ENCODE results near the gene ITK.

Gene ITK

DNA sequence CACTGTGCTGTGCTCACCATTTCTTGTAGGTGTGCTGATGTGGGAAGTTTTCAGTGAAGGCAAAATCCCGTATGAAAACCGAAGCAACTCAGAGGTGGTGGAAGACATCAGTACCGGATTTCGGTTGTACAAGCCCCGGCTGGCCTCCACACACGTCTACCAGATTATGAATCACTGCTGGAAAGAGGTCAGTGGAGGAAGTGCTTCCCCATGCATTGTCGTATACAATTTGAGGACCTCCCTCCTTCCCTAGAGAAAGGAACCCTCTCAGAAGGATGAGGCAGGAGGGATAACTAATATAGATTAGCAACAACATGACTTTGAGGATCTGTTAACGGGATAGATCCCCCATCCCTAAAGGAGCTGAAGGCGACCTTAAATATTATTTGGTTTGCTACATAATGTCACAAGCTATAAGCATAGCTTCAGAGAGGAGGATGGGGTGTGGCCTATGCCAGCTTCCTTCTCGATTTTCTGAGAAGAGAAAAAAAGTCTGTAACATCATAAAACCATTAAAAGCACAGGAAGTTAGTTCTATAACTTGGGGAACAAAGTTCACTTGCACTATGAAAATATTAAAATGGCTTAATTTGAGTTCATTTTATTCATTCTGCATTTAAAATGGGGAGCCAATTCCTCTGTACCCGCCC, 68.3 kb downstream of the ITK start:
- TF ChIP-seq MAX (IDR thresholded peaks at IDR 0.05; ENCODE audit: low read depth, low read length) (no peak), CTCF (IDR thresholded peaks at IDR 0.05; ENCODE audit: low read depth, low read length) (no peak), POLR2A (IDR thresholded peaks at IDR 0.05; ENCODE audit: extremely low read depth, insufficient read length) (no peak), MYC (IDR thresholded peaks at IDR 0.05; ENCODE audit: low read depth, low read length) (no peak)
- no peak for DNase-seq (ENCODE audit: low read depth)
- no peak overlapping the region for H3K4me3 ChIP-seq (ENCODE audit: low read depth, low read length)

DNA sequence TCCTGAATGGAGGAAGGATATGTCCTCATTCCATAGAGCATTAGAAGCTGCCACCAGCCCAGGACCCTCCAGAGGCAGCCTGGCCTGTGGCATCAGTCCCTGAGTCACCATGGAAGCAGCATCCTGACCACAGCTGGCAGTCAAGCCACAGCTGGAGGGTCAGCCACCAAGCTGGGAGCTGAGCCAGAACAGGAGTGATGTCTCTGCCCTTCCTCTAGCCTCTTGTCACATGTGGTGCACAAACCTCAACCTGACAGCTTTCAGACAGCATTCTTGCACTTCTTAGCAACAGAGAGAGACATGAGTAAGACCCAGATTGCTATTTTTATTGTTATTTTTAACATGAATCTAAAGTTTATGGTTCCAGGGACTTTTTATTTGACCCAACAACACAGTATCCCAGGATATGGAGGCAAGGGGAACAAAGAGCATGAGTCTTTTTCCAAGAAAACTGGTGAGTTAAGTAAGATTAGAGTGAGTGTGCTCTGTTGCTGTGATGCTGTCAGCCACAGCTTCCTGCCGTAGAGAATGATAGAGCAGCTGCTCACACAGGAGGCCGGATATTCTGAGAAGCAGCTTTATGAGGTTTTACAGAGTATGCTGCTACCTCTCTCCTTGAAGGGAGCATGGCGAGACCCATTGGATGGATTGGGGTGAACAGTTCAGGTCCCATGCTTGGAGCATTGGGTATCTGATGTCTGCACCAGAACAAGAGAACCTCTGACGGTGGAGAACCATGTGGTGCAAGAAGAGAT, 72.2 kb downstream of the ITK start:
- DNase-seq (ENCODE audit: low read depth), result no peak
- TF ChIP-seq POLR2A (IDR thresholded peaks at IDR 0.05; ENCODE audit: extremely low read depth, insufficient read length), result no peak
- no peak for TF ChIP-seq CTCF (IDR thresholded peaks at IDR 0.05; ENCODE audit: low read depth, low read length)
- TF ChIP-seq MYC (IDR thresholded peaks at IDR 0.05; ENCODE audit: low read depth, low read length), result no peak
- TF ChIP-seq MAX (IDR thresholded peaks at IDR 0.05; ENCODE audit: low read depth, low read length), result no peak
- no peak overlapping the region for H3K4me3 ChIP-seq (ENCODE audit: low read depth, low read length)

GRCh38 chr5:157253547-157253946, 72.9 kb downstream of the ITK start:
- peak; percentile 58 for DNase-seq (ENCODE audit: low read depth)
- H3K4me3 ChIP-seq (ENCODE audit: low read depth, low read length), result no peak overlapping the region
- 0 out of 2 replicates have a peak, but pooled peaks have one; percentile 22 for TF ChIP-seq MAX (IDR thresholded peaks at IDR 0.05; ENCODE audit: low read depth, low read length)
- no peak for TF ChIP-seq POLR2A (IDR thresholded peaks at IDR 0.05; ENCODE audit: extremely low read depth, insufficient read length)
- TF ChIP-seq MYC (IDR thresholded peaks at IDR 0.05; ENCODE audit: low read depth, low read length), result no peak
- TF ChIP-seq CTCF (IDR thresholded peaks at IDR 0.05; ENCODE audit: low read depth, low read length), result peak; percentile 93

DNA sequence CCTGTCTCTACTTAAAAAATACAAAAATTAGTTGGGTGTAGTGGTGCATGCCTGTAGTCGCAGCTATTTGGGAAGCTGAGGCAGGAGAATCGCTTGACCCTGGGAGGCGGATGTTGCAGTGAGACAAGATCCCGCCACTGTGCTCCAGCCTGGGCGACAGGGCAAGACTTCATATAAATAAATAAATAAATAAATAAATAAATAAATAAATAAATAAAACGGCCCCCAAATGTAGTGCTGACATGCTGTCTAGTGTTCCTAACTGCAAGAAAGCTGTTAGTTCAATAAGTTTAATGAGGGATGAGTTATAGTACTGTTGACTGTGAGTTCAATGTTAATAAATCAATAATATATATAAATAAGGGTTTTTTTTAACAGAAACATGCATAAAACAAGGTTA, 77.8 kb downstream of the ITK start:
- H3K4me3 ChIP-seq (ENCODE audit: low read depth, low read length), result no peak overlapping the region
- no peak for TF ChIP-seq MYC (IDR thresholded peaks at IDR 0.05; ENCODE audit: low read depth, low read length)
- no peak for TF ChIP-seq MAX (IDR thresholded peaks at IDR 0.05; ENCODE audit: low read depth, low read length)
- no peak for TF ChIP-seq POLR2A (IDR thresholded peaks at IDR 0.05; ENCODE audit: extremely low read depth, insufficient read length)
- no peak for TF ChIP-seq CTCF (IDR thresholded peaks at IDR 0.05; ENCODE audit: low read depth, low read length)
- no peak for DNase-seq (ENCODE audit: low read depth)

DNA sequence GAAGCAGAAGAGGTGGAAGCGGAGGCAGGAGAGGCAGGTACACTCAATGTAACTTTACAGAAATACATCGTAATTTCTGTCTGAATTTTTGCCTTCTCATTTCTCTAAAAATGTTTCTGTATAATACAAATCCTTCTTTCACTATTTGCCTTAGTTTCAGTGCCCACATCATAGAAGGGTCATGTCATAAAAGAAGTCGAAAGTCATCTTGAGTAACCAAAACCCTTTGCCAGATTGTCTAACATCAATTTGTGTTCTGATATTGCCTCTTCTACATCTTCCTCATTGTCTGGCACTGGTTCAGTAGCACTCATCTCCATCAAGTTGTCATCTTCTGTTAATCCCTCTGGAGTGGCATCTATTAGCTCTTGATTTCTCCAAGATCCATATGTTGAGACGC, 79.1 kb downstream of the ITK start:
- H3K4me3 ChIP-seq (ENCODE audit: low read depth, low read length), result no peak overlapping the region
- DNase-seq (ENCODE audit: low read depth), result no peak
- no peak for TF ChIP-seq MAX (IDR thresholded peaks at IDR 0.05; ENCODE audit: low read depth, low read length)
- no peak for TF ChIP-seq CTCF (IDR thresholded peaks at IDR 0.05; ENCODE audit: low read depth, low read length)
- no peak for TF ChIP-seq MYC (IDR thresholded peaks at IDR 0.05; ENCODE audit: low read depth, low read length)
- no peak for TF ChIP-seq POLR2A (IDR thresholded peaks at IDR 0.05; ENCODE audit: extremely low read depth, insufficient read length)
